AG10803 (cell line): ENCODE data around the gene DNAJC13.
"Not testable (repeated sequence)": the region's sequence is repeated elsewhere in the genome, so short reads cannot be mapped to it uniquely, and the experiment has no call there.

Experiments
- DNase-seq: peaks from one replicate; pipeline ENCODE4 v3.0.0; 2010; ENCODE audit warnings: low read depth
- H3K4me3 ChIP-seq: 2 replicates; pipeline ENCODE4 v1.5.1; 2011; ENCODE audit warnings: mild to moderate bottlenecking, low read length, control low read depth
- CTCF ChIP-seq: conservative IDR thresholded peaks from 2 replicates; pipeline ENCODE4 v1.5.1; 2011; ENCODE audit warnings: mild to moderate bottlenecking, low read length, control low read depth, inconsistent platforms

Gene DNAJC13

GRCh38 chr3:132549890-132550578 lies 132.7 kb downstream of the DNAJC13 start:
- no peak overlapping the region for H3K4me3 ChIP-seq
- TF ChIP-seq CTCF = no peak
- DNase-seq = peak; percentile 82

- no peak for DNase-seq
- H3K4me3 ChIP-seq = no peak overlapping the region
- no peak for TF ChIP-seq CTCF
Observed at GRCh38 chr3:132550579-132551305, 133.4 kb downstream of the DNAJC13 start.

- no peak overlapping the region for H3K4me3 ChIP-seq
- no peak for TF ChIP-seq CTCF
- no peak for DNase-seq
Observed at GRCh38 chr3:132553826-132554225, 136.5 kb downstream of the DNAJC13 start.

GRCh38 chr3:132554437-132554836 lies 137.1 kb downstream of the DNAJC13 start:
- peak; percentile 69 for DNase-seq

GRCh38 chr3:132555306-132556035 lies 138.2 kb downstream of the DNAJC13 start:
- DNase-seq = no peak
- H3K4me3 ChIP-seq = no peak overlapping the region
- TF ChIP-seq CTCF = no peak

More at GRCh38 chr3:132554437-132554836, 137.1 kb downstream of the DNAJC13 start:
- H3K4me3 ChIP-seq = no peak overlapping the region
- no peak for TF ChIP-seq CTCF

GRCh38 chr3:132556036-132556386 lies 138.7 kb downstream of the DNAJC13 start:
- DNase-seq, H3K4me3 ChIP-seq: not testable (repeated sequence)

- no peak for TF ChIP-seq CTCF
- H3K4me3 ChIP-seq = no peak overlapping the region
- DNase-seq = peak; percentile 41
Observed at GRCh38 chr3:132556508-132557159, 139.3 kb downstream of the DNAJC13 start.
